HG03442 (cell line): ENCODE data around the gene SARS2.
"Not testable (repeated sequence)": the region's sequence is repeated elsewhere in the genome, so short reads cannot be mapped to it uniquely, and the experiment has no call there.

Experiments
- ATAC-seq: cut with Tn5 transposase; IDR thresholded peaks from one replicate; pipeline ENCODE4 v1.9.1; 2021; ENCODE audit warnings: mild to moderate bottlenecking, moderate library complexity; ENCODE audit not compliant: unreplicated experiment

The SARS2 gene

DNA sequence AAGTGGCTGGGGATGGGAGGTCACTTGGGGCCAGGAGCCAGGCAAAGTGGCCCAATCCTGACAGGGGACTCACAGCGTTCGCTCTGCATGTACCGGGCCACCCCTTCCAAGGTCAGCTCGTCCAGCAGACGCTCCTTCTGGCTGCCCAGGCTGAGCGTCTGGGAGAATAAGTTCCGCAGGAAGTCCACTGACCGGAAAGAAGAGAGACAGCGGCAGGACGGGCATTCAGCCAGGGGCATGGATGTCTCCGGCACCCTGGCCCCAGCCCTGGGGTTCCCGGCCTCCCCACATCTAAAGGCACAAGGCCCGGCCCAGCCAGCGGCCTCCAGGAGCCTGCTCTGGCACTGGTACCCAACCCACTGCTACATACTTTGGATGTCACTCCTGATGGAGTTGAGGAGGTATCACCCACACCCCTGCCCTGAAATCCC is 37.2 kb downstream of the SARS2 start:
- no peak for ATAC-seq

DNA sequence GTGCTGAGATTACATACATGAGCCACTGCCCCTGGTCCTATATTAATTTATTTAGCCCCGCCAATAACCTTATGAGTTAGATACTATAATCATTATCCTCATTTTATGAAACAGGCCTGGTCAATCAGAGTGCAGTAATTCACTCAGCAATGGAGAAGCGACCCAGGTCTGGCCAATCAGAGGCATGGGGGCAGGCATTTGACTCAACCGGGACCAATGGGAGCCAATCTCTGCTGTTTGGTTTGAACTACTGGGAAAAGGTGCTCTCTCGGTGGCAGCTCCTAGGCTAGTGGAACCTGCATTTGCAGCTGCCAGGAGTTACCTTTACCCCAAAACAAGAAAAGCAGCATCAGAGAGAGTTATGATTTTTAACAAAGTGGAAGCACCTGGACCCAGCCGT is 37.7 kb downstream of the SARS2 start:
- no peak for ATAC-seq

GRCh38 chr19:38891771-38892170 is 38.8 kb downstream of the SARS2 start:
- no peak for ATAC-seq

GRCh38 chr19:38890686-38891085 is 39.9 kb downstream of the SARS2 start:
- ATAC-seq: no peak

- ATAC-seq: no peak
Measured at GRCh38 chr19:38889803-38890202, 40.8 kb downstream of the SARS2 start.

DNA sequence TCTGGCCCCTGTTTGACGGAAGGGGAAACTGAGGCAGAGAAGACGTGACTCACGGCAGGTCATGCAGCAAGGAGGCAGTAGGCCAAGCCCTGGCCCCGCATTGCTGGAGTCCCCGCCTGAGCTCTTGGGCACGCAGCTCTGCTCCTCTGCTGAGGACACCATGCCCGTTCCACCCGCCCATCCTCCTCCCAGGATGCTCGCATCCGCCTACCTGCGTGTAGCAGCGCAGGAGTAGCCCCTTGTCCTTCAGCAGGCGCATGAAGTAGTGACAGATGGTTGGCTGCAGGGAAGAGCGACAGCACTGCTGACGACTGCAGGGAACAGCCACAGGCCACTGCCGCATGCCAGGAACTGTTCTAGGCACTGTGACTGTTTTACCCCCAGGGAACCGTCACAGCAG is 41.7 kb downstream of the SARS2 start:
- no peak for ATAC-seq

- ATAC-seq: not testable (repeated sequence)
Measured at GRCh38 chr19:38884691-38885090, 45.9 kb downstream of the SARS2 start.

GRCh38 chr19:38883286-38883685 is 47.3 kb downstream of the SARS2 start:
- no peak for ATAC-seq

DNA sequence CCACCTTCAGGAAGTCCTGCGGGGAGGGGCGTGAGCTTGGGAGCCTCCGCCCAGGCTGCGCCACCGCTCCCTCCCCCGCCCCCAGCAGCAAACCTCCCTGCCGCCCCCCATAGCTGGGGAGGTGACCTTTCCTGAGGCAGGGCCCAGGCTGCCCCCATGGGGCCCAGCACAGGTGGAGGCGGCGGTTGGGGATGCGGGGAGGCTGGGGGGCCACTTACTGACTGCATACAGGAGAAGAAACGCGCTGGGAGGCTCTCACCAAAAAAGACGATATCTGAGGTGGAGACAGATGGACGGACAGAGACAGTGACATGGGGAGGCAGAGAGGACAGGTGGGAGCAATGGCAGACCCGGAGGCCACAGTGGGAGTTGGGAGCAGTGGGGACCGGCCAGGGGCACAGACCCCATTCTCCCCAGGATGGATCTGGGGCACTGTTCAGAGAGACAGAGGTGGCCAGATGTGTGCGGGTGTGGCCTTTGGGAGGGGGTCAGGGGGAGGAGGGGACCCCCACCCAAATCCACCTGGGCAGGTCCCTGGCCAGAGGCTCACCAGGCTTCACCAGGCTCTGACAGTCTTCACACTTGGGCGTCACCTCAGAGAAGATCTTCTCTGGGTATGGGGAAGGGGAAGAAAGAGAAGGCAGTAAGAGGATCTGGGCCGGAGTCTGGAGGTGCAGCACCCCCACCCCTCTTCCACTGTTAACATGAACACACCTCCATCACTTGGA is 49.5 kb downstream of the SARS2 start:
- ATAC-seq: no peak

DNA sequence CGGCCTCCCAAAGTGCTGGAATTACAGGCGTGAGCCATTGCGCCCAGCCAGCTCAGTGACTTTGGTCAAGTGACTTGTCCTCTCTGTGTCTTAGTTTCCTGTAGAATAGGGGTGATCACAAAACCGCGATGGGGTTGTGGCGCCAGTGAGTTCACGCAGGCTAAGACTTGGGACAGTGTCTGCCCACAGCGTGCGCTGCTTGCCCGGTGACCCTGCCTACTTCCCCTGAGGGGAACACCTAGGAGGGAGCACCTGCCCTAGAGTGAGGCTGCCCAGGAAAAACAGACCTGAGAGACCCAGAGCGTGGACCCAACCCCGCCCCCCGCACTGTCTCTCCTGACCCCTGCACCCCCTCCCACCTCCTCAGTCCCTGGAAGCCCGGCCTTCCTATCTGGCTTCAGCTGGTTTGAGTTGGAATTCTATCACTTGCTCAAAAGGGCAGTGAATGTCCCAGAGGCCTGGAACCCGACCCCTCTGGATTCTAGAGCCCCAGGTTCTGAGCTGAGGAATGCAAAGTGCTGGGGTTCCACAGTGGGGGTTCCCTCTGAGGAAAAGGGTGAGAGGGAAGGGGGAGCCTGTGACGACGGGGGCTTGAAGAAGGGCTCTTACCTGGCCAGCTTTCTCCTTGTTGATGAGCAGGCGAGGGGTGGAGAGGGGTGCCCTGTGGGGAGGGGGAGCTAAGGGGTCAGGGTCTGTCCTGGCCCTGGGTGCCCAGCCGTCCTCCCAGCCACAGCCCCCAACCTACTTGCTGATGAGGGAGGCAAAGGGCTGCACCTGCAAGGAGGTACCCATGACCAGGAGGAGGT is 50.3 kb downstream of the SARS2 start:
- ATAC-seq: no peak

GRCh38 chr19:38879400-38879751 is 51.2 kb downstream of the SARS2 start:
- no peak for ATAC-seq

DNA sequence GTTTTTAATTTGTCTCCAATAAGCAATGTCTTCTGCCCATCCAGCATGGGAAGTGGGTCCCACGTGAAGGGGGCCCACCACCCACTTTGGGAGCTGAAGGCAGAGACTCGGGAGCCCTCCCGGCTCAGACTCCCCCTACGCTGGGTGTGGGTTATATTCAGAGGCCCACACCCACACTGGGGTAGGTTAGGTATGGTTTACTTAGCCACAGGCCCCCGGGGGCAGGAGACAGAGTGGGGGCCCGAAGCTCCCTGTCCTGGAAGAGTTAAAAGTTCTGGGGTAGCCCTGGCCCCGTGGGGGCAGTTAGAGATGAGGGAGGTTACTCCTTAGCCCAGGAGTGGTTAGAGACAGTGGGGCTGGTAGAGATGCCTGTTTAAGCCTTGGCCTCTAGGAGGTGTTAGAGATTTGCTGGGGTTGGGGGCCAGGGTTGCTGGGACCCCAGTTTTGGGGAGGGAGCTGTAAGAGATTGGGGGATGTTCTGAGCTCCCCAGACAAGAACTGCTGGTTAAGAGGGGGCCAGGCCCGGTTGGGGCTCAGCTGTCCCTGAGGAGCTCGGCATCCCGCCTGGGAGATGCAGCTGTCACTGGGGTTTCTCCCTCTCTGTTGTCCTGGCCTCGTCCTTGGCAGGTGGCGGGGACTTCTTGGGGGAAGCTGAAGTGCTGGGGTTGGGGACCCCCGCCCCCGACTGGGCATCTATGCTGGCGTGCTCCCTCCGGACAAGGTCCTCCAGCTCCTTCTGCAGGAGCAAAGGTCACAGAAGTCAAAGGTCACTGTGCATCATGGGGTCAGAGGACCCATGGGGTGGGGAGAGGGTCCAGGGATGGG is 51.8 kb downstream of the SARS2 start:
- no peak for ATAC-seq

- no peak for ATAC-seq
Measured at GRCh38 chr19:38877781-38878574, 52.6 kb downstream of the SARS2 start, which contains the start of gene RINL. Gene RINL, minus strand, starts transcription at chr19:38878275. Its CDS starts 1,533 bp downstream, at chr19:38876742.

- ATAC-seq: no peak
Measured at GRCh38 chr19:38875656-38876395, 54.7 kb downstream of the SARS2 start.

- ATAC-seq: not testable (repeated sequence)
Measured at GRCh38 chr19:38873400-38873799, 57.2 kb downstream of the SARS2 start.

DNA sequence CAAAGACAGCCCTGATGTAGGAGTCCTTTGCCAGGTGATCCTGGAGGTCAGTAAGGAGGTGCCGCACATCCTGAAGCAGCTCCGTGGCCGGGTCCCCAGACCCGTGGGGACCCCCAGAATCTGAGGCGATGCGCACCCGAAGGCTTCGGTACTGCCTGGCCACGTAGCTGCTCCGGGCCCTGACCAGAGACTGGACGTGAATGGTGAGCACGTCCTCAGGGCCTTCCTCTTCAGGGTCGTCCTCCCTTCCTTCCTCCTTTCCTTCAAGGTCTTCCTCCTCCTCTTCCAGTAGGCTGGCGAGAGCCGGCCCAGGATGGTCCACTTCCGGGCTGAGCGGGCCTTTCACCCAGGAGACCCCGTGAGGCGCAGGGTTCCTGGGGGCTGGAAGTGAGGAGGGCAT is 60.0 kb downstream of the SARS2 start:
- no peak for ATAC-seq

DNA sequence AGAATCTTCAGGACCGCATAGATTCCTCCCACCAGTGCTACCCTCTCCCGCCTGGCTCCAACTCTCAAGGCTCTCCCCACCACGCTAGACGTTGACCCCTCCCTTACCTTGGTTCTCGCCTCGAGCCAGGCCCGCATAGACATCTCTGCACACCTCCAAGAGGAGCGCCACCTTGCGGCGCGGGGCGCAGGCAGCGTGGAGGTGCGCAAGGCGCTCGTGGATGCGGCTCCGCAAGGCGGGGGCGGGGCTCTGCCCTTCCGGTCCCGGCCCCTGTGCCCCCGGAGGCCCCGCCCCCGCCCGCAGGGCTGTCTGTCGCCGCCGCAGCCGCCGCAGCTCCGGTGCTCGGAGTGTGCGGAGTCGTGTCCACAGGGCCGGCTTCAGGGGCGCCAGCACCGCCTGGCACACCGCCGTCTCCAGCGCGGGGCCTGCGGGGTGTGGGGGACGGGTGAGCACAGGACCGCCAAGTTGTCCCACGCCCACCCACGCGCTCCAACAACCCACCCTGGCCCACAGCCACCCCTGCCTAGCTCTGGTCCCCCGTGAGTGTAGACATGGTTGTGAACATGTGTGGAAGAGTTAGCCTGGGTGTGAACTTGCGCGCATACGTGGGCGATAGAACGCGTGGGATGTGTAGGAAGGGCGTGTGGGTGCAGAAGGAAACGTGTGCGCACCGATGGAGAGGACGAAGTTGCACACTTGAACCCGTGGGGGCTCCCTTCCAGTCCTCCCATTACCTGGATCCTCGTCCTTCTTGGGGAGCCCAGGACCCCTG is 60.5 kb downstream of the SARS2 start:
- ATAC-seq: peak; percentile 56

- peak; percentile 16 for ATAC-seq
Measured at GRCh38 chr19:38869160-38869835, 61.3 kb downstream of the SARS2 start.

DNA sequence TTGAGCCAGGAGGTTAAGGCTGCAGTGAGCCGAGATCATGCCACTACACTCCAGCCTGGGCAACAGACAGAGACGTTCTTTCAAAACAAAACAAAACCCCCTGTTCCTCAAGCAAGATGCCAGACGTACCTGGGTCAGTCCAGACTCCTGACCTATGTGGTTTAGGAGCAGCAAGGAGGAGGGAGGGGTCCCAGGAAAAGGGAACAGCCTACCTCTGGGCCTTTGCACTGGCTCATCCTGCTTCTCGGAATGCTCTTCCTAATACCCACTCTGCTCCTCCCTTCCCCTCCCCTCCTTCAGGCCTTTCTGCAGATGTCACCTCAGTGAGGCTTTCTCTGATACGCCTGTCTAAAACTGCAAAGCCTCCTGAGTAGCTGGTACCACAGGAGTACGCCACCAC is 62.0 kb downstream of the SARS2 start:
- no peak for ATAC-seq
